HG02623 (cell line): Measurements from ENCODE around the gene SLC39A7.
A peak's percentile ranks its signal among the peaks of the same experiment; 100 is the strongest.

Experiments
- ATAC-seq: cut with Tn5 transposase; IDR thresholded peaks from one replicate; pipeline ENCODE4 v1.9.1; 2021; ENCODE audit warnings: moderate library complexity; ENCODE audit not compliant: unreplicated experiment

SLC39A7 gene

GRCh38 chr6:33200219-33201146, at the start of gene SLC39A7, which contains the start of gene RXRB:
Gene SLC39A7, plus strand, starts transcription at chr6:33200867. Its CDS starts 379 bp downstream, at chr6:33201246.
Gene RXRB, minus strand, starts transcription at chr6:33200665. Its CDS starts 189 bp downstream, at chr6:33200476.
- ATAC-seq = peak; percentile 43

- ATAC-seq = no peak
Observed at GRCh38 chr6:33151050-33151449, 49.6 kb upstream of the SLC39A7 start.

GRCh38 chr6:33154349-33154748, 46.3 kb upstream of the SLC39A7 start:
- ATAC-seq = no peak

GRCh38 chr6:33156561-33156960, 44.1 kb upstream of the SLC39A7 start:
- no peak for ATAC-seq

GRCh38 chr6:33156964-33157363, 43.7 kb upstream of the SLC39A7 start:
- ATAC-seq = no peak

- ATAC-seq = no peak
Observed at GRCh38 chr6:33160096-33160495, 40.6 kb upstream of the SLC39A7 start.

- ATAC-seq = no peak
Observed at GRCh38 chr6:33160728-33161344, 39.8 kb upstream of the SLC39A7 start.

GRCh38 chr6:33161354-33162331, 39.0 kb upstream of the SLC39A7 start:
- peak; percentile 60 for ATAC-seq

- ATAC-seq = no peak
Observed at GRCh38 chr6:33163540-33163939, 37.1 kb upstream of the SLC39A7 start.

- no peak for ATAC-seq
Observed at GRCh38 chr6:33164176-33164575, 36.5 kb upstream of the SLC39A7 start.

- no peak for ATAC-seq
Observed at GRCh38 chr6:33164665-33165373, 35.8 kb upstream of the SLC39A7 start.

- no peak for ATAC-seq
Observed at GRCh38 chr6:33165581-33166258, 34.9 kb upstream of the SLC39A7 start.

GRCh38 chr6:33166363-33166762, 34.3 kb upstream of the SLC39A7 start:
- ATAC-seq = no peak

- ATAC-seq = no peak
Observed at GRCh38 chr6:33166811-33167210, 33.9 kb upstream of the SLC39A7 start.

GRCh38 chr6:33167374-33168283, 33.0 kb upstream of the SLC39A7 start:
- no peak for ATAC-seq

- ATAC-seq = no peak
Observed at GRCh38 chr6:33168284-33168601, 32.4 kb upstream of the SLC39A7 start.

GRCh38 chr6:33168639-33169038, 32.0 kb upstream of the SLC39A7 start:
- ATAC-seq = no peak

GRCh38 chr6:33169291-33170175, 31.1 kb upstream of the SLC39A7 start:
- ATAC-seq = no peak
